Lung microvascular endothelial cell (primary cell): Measurements from ENCODE around the gene KIAA2012. TPM values are rescaled to one million over a fixed set of nuclear protein-coding genes. Genes with fewer than 3 reads are reported as not detected.
A peak's percentile ranks its signal among the peaks of the same experiment; 100 is the strongest.
"Not testable (repeated sequence)": the region's sequence is repeated elsewhere in the genome, so short reads cannot be mapped to it uniquely, and the experiment has no call there.

Source experiments
- DNase-seq, 2 donors: peaks; one replicate each; pipeline versions ENCODE4 v3.0.0 to v3.0.0-alpha.2; 2010; ENCODE audit warnings: low read depth in 2 of 2
- total RNA-seq: library from RNA; depleted of rRNA; stranded (reverse); fragments of >200 nt; gene quantifications from 2 replicates; pipeline ENCODE4 v1.2.1, GENCODE V29; 2014

Gene KIAA2012
- total RNA-seq, 1 donor from 2014 or later = not detected

- no peak for DNase-seq
Measured at GRCh38 chr2:202187570-202187969, 114.5 kb downstream of the KIAA2012 start.

- no peak for DNase-seq
Measured at GRCh38 chr2:202193305-202193704, 120.2 kb downstream of the KIAA2012 start.

GRCh38 chr2:202193881-202194353 is 120.9 kb downstream of the KIAA2012 start:
- DNase-seq = no peak

GRCh38 chr2:202194418-202194817 is 121.4 kb downstream of the KIAA2012 start:
- DNase-seq = no peak

- no peak for DNase-seq
Measured at GRCh38 chr2:202196727-202197126, 123.7 kb downstream of the KIAA2012 start.

GRCh38 chr2:202201220-202202160 is 128.4 kb downstream of the KIAA2012 start:
- DNase-seq = no peak

GRCh38 chr2:202203348-202203747 is 130.3 kb downstream of the KIAA2012 start:
- no peak for DNase-seq

GRCh38 chr2:202204855-202205254 is 131.8 kb downstream of the KIAA2012 start:
- no peak for DNase-seq

GRCh38 chr2:202208526-202208925 is 135.5 kb downstream of the KIAA2012 start:
- no peak for DNase-seq

GRCh38 chr2:202215179-202215578 is 142.1 kb downstream of the KIAA2012 start:
- DNase-seq = no peak

- DNase-seq = no peak
Measured at GRCh38 chr2:202221873-202222272, 148.8 kb downstream of the KIAA2012 start.

GRCh38 chr2:202237787-202238233 is 164.8 kb downstream of the KIAA2012 start:
- peak; percentile 31 to 72 for DNase-seq

- DNase-seq = peak; percentile 85 to 93
Measured at GRCh38 chr2:202238234-202239197, 165.5 kb downstream of the KIAA2012 start, which contains the start of gene SUMO1. Gene SUMO1, minus strand, starts transcription at chr2:202238597. Its CDS starts 146 bp downstream, at chr2:202238451.

GRCh38 chr2:202247710-202248109 is 174.7 kb downstream of the KIAA2012 start:
- not testable (repeated sequence) for DNase-seq

GRCh38 chr2:202249521-202250253 is 176.6 kb downstream of the KIAA2012 start:
- peak; percentile 59 to 77 for DNase-seq

GRCh38 chr2:202251494-202251893 is 178.4 kb downstream of the KIAA2012 start:
- DNase-seq = peak in 1 of 2 donors; percentile 69

Other genes starting within 250 kb of the KIAA2012 start
- gene FZD7, start 39.4 kb upstream of the KIAA2012 start, total RNA-seq = under 0.01 and 0.20 TPM in 2 replicates
- gene SUMO1, start 165.3 kb downstream of the KIAA2012 start, total RNA-seq = 93.1 and 96.0 TPM in 2 replicates
- 26.4 and 28.3 TPM in 2 replicates for gene NOP58, start 192.5 kb downstream of the KIAA2012 start, total RNA-seq